HUES6 (cell line): ENCODE data around the gene CIAPIN1.

Source experiments
- H3K27ac ChIP-seq: 2 replicates; pipeline ENCODE4 v1.7.0; 2013; ENCODE audit warnings: low read depth, mild to moderate bottlenecking, low read length, inconsistent platforms
- H3K27me3 ChIP-seq: 2 replicates; pipeline ENCODE4 v1.6.1; 2013; ENCODE audit warnings: low read length; ENCODE audit not compliant: control insufficient read depth, insufficient read depth
- H3K36me3 ChIP-seq: 2 replicates; pipeline ENCODE4 v1.6.1; 2013; ENCODE audit warnings: low read length; ENCODE audit not compliant: control insufficient read depth, insufficient read depth
- H3K4me1 ChIP-seq: 2 replicates; pipeline ENCODE4 v1.6.1; 2013; ENCODE audit warnings: low read length; ENCODE audit not compliant: control insufficient read depth, insufficient read depth
- H3K4me3 ChIP-seq: 2 replicates; pipeline ENCODE4 v1.5.1; 2013; ENCODE audit warnings: low read depth, low read length
- H3K9ac ChIP-seq: one replicate; pipeline ENCODE4 v1.6.1; 2013; ENCODE audit warnings: mild to moderate bottlenecking, low read length
- H3K9me3 ChIP-seq: 2 replicates; pipeline ENCODE4 v1.6.1; 2013; ENCODE audit warnings: low read depth, low read length; ENCODE audit not compliant: control insufficient read depth, insufficient read depth

Gene CIAPIN1

DNA sequence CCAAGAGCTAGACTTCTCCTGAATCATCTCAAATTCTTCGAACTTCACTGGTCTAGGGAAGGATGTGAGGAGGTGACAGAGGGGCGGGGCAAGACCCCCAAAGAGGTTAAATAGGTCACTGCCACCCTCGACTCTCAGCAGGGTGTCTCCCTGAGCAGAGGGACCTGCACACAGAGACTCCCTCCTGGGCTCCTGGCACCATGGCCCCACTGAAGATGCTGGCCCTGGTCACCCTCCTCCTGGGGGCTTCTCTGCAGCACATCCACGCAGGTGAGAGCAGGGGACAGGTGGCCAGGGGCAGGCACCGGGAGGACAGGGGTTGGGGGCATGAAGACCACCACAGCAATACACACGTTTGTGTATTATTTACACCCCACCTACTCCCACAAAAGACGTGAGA lies 33.5 kb downstream of the CIAPIN1 start:
- H3K9ac ChIP-seq = no peak overlapping the region
- no peaks in the 10 kb centered on the region for H3K9me3 ChIP-seq
- H3K4me1 ChIP-seq = peaks cover 29% of the 10 kb centered on the region

DNA sequence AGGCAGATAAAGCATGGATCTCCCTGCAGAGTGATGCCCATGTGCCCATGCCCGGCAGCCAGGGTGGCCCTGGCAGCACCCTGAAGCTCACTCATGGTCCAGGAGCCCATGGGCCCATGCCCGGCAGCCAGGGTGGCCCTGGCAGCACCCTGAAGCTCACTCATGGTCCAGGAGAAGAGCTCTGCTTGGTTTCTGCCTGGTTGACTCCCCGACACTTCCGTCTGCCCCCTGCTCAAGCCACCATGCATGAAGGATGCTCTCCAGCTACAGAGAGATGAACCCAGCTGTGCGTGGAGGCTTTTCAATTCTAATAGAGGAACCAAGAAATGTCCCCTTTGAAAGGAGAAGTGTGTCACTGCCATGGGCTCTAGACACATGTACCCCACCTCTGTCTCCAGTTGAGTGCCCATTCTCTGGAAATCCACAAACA lies 33.9 kb downstream of the CIAPIN1 start:
- no peak overlapping the region for H3K27ac ChIP-seq

More for the DNA sequence above, 33.5 kb downstream of the CIAPIN1 start:
- Histone ChIP-seq H3K27ac (no peak overlapping the region), H3K36me3 (no peaks in the 10 kb centered on the region), H3K27me3 (no peaks in the 10 kb centered on the region), H3K4me3 (no peak overlapping the region)

DNA sequence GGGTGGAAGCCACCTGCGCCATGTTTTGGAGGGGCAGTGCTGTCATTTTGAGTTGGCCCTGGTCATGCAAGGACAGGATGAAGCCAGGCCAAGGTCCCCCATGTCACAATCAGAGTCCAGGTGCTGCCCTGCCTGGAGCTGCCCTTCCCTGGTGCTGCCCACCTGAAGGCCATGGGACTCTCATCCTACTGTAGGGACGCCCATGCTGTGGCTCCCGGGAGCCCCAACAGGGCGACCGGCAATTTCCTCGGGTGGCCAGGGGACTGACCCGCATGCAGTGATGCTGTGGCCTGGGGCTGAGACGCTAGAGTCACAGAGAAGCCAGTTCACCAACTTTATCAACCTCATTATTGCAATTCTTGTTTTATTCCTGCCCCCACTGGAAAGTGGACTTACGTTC lies 34.6 kb downstream of the CIAPIN1 start:
- Histone ChIP-seq H3K9ac (no peak overlapping the region), H3K4me3 (no peak overlapping the region), H3K36me3 (no peaks in the 10 kb centered on the region), H3K27ac (no peak overlapping the region), H3K9me3 (no peaks in the 10 kb centered on the region), H3K27me3 (no peaks in the 10 kb centered on the region), H3K4me1 (peaks cover 22% of the 10 kb centered on the region)

More for the DNA sequence above, 33.9 kb downstream of the CIAPIN1 start:
- peaks cover 25% of the 10 kb centered on the region for H3K4me1 ChIP-seq
- H3K4me3 ChIP-seq = no peak overlapping the region
- no peaks in the 10 kb centered on the region for H3K9me3 ChIP-seq
- no peaks in the 10 kb centered on the region for H3K27me3 ChIP-seq
- no peaks in the 10 kb centered on the region for H3K36me3 ChIP-seq
- H3K9ac ChIP-seq = no peak overlapping the region

DNA sequence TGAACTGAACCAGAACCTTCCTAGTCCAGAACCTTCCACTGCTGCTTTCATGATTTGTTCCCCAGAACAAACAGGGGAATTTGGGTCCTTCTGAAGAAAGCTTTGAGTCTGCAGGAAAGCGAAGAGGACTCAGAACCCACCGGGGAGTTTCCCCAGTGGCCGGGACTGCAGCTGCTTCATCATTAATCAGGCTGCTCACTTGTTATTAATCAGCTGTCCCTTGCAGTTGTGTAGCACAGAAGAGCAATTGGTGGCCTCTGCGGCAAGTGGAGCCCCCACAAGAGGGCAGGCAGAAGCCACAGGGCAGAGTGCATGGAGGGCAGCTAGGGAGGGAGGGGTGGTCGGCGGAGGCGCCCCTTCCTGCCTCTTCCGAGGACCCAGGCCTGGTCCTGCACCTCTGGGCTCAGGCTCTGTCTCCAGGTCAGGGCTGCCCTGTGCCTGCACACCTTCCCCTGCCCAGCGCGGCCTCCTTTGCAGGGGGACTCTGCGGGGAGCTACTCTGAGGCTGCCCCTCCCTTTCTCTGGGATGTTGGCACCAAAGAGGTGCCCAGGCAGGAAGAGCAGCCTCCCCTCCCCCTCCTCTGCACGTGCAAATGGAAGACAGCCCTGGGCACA lies 35.7 kb downstream of the CIAPIN1 start:
- H3K27ac ChIP-seq = no peak overlapping the region
- H3K9me3 ChIP-seq = no peaks in the 10 kb centered on the region
- H3K36me3 ChIP-seq = no peaks in the 10 kb centered on the region
- no peaks in the 10 kb centered on the region for H3K27me3 ChIP-seq
- peaks cover 13% of the 10 kb centered on the region for H3K4me1 ChIP-seq
- no peak overlapping the region for H3K4me3 ChIP-seq
- H3K9ac ChIP-seq = no peak overlapping the region

DNA sequence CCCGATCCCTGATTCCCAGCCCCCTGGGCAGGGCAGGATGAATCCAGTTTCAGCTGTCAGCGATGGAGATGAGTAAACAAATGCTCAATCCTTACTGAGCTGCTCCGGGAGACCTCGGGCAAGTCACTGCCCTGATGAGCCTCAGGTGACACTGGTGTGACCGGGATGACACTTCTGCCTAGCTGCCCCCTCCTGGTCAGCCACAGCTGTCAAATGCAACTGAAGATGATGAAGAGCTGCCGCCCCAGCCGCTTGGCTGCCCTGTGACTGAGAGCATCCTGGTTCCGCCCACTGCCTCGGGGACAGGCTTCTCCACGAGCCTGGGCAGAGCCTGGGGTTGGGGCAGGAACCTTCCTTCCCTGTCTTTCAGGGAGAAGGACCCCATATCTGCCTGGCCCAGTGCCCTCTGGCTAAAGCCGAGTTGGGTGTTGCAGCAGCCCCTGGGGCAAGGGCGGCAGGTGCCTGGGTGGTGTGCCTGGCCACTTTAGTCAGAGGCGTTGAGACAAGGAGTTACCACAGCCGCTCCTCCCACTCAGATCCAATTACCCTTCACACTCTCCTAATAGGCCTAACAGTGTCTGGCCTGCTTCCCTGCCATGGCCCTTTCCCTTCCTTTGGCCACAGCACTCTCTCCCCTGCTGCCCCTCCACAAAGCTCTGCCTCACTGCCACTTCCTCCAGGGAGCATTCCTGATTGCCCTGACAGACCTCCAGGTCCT lies 37.2 kb downstream of the CIAPIN1 start:
- Histone ChIP-seq H3K9ac (no peak overlapping the region), H3K4me1 (peaks cover 2% of the 10 kb centered on the region; the same call in 1 of the 2 replicates), H3K27me3 (no peaks in the 10 kb centered on the region), H3K27ac (no peak overlapping the region), H3K4me3 (no peak overlapping the region), H3K36me3 (no peaks in the 10 kb centered on the region), H3K9me3 (no peaks in the 10 kb centered on the region)

DNA sequence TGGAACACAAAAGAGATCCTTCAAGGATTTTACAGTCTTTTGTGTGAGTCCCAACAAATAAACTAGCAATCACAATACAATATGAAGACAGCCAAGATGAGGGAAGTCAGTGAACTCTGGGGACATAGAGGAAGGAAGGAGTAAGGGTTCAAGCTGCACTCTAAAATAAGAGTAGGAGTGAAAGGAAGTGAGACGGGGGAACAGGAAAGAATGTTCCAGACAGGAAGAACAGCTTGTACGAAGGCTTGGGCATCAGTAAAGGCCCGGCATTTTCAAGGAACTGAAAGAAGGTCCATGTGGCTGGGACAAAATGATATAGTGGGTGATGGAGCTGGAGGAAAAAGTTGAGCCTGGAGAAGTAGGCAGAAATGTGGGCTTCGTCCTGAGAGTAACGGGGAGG lies 38.1 kb downstream of the CIAPIN1 start:
- H3K27ac ChIP-seq = no peak overlapping the region
- H3K9me3 ChIP-seq = no peaks in the 10 kb centered on the region
- H3K9ac ChIP-seq = no peak overlapping the region
- no peak overlapping the region for H3K4me3 ChIP-seq
- H3K36me3 ChIP-seq = no peaks in the 10 kb centered on the region
- peaks cover 2% of the 10 kb centered on the region; the same call in 1 of the 2 replicates for H3K4me1 ChIP-seq
- H3K27me3 ChIP-seq = 0 out of 2 replicates have a peak, but pooled peaks cover 4% of the 10 kb centered on the region

DNA sequence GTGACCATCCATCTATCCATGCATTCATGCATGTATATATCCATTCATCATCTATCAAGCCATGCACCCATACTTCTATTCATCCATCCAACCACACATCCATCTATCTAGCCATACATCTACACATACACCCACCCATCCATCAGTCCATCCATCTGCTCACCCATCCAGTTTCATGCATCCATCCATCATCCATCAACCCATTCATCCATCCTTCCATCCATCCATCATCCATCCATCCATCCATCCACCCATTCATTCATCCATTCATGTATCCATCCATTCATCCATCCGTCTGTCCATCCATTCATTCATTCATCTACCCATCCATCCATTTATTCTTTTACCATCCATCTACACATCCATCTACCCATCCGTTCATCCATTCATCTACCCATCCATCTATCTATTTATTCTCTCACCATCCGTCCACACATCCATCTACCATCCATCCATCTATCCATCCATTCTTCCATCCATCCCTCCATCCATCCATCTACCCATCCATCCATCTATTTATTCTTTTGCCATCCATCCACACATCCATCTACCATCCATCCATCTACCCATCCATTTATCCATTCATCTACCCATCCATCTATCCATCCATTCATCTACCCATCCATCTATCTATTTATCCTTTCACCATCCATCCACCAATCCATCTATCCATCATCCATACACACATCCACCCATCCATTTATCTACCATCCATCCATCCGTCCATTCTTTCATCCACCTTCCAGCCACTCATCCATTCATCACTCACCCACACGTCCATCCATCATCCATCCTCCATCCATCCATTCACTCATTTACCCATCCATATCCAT lies 39.4 kb downstream of the CIAPIN1 start:
- no peak overlapping the region for H3K27ac ChIP-seq
- 0 out of 2 replicates have a peak, but pooled peaks cover 4% of the 10 kb centered on the region for H3K27me3 ChIP-seq
- peaks cover 2% of the 10 kb centered on the region; the same call in 1 of the 2 replicates for H3K4me1 ChIP-seq
- no peaks in the 10 kb centered on the region for H3K36me3 ChIP-seq
- H3K9me3 ChIP-seq = no peaks in the 10 kb centered on the region
- no peak overlapping the region for H3K9ac ChIP-seq
- H3K4me3 ChIP-seq = no peak overlapping the region

DNA sequence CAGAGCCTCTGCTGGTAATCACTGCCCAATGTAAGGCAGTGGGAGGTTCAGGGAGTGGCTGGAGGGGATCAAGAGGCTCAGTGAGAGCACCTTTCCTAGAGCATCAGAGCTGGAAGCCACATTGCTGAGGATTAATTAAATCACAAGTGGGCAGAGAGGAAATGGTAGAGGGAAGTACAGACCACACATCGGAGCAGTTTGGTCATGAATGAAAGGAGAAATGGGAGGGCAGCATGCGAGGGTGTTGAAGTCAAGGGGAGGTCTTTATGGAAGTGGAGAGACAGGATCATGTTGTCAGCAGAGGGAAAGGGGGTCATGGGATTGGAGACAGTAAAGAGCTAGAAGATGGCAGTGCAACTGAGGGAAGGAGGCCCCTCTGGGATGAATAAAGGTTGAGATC lies 40.3 kb downstream of the CIAPIN1 start:
- H3K9me3 ChIP-seq = no peaks in the 10 kb centered on the region
- peaks cover 2% of the 10 kb centered on the region; the same call in 1 of the 2 replicates for H3K4me1 ChIP-seq
- H3K9ac ChIP-seq = no peak overlapping the region
- H3K36me3 ChIP-seq = no peaks in the 10 kb centered on the region
- H3K4me3 ChIP-seq = no peak overlapping the region
- no peak overlapping the region for H3K27ac ChIP-seq
- H3K27me3 ChIP-seq = 0 out of 2 replicates have a peak, but pooled peaks cover 4% of the 10 kb centered on the region

DNA sequence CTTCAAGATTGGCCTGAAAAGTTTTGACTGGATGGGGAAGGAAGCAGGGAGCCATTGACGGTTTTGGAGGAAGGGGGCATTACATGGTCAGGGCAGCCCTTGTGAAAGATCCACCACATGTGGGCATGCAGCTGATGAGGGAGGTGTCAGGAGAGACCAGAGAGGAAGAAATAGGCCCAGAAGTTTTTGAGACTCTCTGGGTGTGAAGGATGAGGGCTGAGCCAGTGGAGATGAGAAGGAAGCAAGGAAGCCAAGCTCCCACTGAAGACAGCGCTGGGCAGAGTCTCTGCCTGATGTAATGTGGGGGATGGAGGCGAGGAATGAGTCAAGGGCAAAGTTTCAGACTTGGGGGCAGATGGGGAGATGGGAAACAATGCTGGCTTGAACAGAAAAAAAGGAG lies 42.1 kb downstream of the CIAPIN1 start:
- Histone ChIP-seq H3K9ac (no peak overlapping the region), H3K27me3 (0 out of 2 replicates have a peak, but pooled peaks cover 4% of the 10 kb centered on the region), H3K27ac (no peak overlapping the region), H3K36me3 (no peaks in the 10 kb centered on the region), H3K4me3 (no peak overlapping the region), H3K9me3 (no peaks in the 10 kb centered on the region), H3K4me1 (no peaks in the 10 kb centered on the region)

DNA sequence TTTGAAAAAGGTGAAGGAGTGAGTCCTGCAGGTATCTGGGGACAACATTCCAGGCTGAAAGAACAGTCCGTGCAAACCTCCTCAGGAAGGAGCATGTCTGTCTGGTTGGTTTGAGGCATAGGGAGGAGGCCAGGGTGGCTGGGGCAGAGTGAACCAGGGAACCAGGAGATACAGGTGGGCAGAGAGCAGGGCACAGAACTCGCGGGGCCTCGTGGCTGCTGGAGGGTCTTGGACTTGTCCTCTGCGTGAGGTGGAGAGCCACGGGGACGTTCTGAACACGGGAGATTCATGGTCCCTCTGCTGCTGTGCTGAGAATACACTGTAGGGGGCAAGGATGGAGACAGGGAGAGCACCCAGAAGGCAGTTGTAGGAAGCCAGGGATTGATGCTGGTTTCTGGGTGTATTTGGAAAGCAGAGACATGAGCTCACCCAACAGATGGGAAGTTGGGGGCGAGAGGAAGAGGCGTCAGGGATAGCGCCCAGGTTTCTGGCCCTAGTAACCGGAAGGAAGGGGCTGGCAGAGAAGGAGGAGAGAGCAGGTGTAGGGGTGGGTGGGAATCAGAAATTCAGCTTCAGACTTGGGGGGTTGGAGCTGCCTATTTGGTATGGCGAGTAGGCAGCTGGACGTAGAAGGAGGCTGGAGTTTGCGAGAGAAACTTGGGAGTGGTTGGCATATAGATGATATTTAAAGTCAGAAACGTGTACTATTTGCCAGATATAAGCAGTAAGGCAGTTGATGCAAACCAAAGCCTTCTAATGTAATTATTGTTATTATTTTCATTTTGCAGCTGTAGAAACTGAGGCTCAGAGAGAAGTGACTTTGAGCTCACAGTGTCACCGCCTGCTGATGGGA lies 43.0 kb downstream of the CIAPIN1 start, which contains the start of gene CCL17:
TSS of gene CCL17 (plus strand) at position 803 of the 853 bp plus-strand sequence. CDS start 9,166 bp downstream, outside the sequence.
- 0 out of 2 replicates have a peak, but pooled peaks cover 4% of the 10 kb centered on the region for H3K27me3 ChIP-seq
- no peak within 1 kb of the TSS for H3K9ac ChIP-seq
- no peaks in the 10 kb centered on the region for H3K36me3 ChIP-seq
- H3K27ac ChIP-seq = no peak within 1 kb of the TSS
- H3K4me1 ChIP-seq = no peaks in the 10 kb centered on the region
- no peak within 1 kb of the TSS for H3K4me3 ChIP-seq
- H3K9me3 ChIP-seq = no peaks in the 10 kb centered on the region
